Activated CD8-positive, alpha-beta T cell treated with anti-CD3 and anti-CD28 coated beads, Interleukin-2, amount 10 ng/mL, durations not matched to agents 7 days and 5 days (primary cell): ENCODE data around the gene SERHL2. TPM values are rescaled to one million over a fixed set of nuclear protein-coding genes. Genes with fewer than 3 reads are reported as not detected.
"Not testable (repeated sequence)": the region's sequence is repeated elsewhere in the genome, so short reads cannot be mapped to it uniquely, and the experiment has no call there.

Experiments used
- ATAC-seq: fragments of 150-1000 bp; cut with Tn5 transposase; one replicate; pipeline ENCODE4 v1.10.0; 2021; ENCODE audit warnings: moderate library complexity
- CTCF ChIA-PET: fragments of 350-600 bp; sonication (Branson Sonifier 250); formaldehyde crosslinking; loops from one replicate; lab custom pipeline; 2021; ENCODE audit warnings: antibody characterized with exemption; lab: Charles Lee
- POLR2A ChIA-PET: fragments of 350-600 bp; sonication (Branson Sonifier 250); formaldehyde crosslinking; loops from one replicate; lab custom pipeline; 2021; ENCODE audit warnings: antibody characterized with exemption; lab: Charles Lee
- DNase-seq: peaks from one replicate; pipeline ENCODE4 v3.0.0-alpha.2; 2020
- H3K27ac Mint-ChIP-seq: one replicate; pipeline ENCODE4 v1.8.0; 2021; ENCODE audit warnings: mild to moderate bottlenecking, mixed read lengths
- H3K27me3 Mint-ChIP-seq: one replicate; pipeline ENCODE4 v1.8.0; 2021; ENCODE audit warnings: low read depth, mixed read lengths
- H3K36me3 Mint-ChIP-seq: one replicate; pipeline ENCODE4 v1.8.0; 2021; ENCODE audit warnings: low read depth, mixed read lengths
- H3K4me1 Mint-ChIP-seq: one replicate; pipeline ENCODE4 v1.8.0; 2021; ENCODE audit warnings: low read depth, mixed read lengths
- H3K4me3 Mint-ChIP-seq: one replicate; pipeline ENCODE4 v1.8.0; 2021; ENCODE audit warnings: mild to moderate bottlenecking, mixed read lengths
- H3K9me3 Mint-ChIP-seq: one replicate; pipeline ENCODE4 v1.8.0; 2022; ENCODE audit warnings: mixed read lengths; ENCODE audit not compliant: insufficient read depth
- total RNA-seq, 2 experiments: library from RNA; stranded (reverse); gene quantifications; one replicate each; pipeline ENCODE4 v1.2.3, GENCODE V29; 2021

The SERHL2 gene
- total RNA-seq, 2 experiments from 2014 or later = 2.3 to 2.4 TPM

DNA sequence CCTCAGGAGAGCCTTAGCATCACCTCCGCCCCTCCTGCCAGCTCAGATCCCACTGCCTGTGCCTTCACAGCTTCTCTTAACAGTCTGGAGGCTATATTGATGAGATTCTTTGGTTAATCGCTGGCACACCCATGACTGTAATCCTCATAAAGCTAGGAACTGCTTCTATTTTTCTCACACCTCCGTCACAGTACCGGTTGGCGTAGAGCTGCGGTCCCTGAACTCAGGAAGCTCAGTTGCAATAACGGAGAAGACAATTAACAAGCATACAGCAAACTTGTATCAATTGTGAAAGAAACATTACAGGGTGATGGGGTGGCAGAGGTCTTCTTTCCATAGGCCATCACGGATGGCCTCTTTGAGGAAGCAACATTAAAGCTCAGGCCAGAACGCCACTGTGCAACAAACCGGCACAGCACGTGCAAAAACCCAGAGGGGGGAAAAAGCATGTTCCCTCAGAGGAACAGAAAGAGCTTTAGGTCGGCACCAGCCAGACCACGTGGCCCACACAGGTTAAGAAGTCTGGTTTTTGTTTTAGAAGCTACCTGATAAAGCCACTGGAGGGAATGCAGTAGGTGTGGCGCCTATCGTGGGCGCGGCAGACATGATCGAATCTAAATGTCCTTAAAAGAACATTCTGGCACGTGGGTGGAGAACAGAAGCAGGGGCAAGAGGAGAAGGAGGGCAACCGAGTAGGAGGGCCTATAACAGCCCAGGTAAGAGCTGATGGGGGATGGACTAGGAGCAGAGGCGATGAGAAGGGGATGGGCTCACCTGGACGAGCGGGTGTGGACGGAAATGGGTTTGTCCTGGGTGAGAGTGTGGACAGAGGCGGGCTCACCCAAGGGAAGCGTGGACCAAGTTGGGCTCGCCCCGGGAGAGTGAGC, 34.9 kb upstream of the SERHL2 start:
- H3K27me3 Mint-ChIP-seq, H3K9me3 Mint-ChIP-seq, DNase-seq, POLR2A ChIA-PET: not testable (repeated sequence)
- Mint-ChIP-seq H3K4me1 (peaks cover 19% of the 10 kb centered on the region), H3K27ac (peak overlapping the region; percentile 95), H3K4me3 (peak overlapping the region; percentile 95), H3K36me3 (peaks cover 16% of the 10 kb centered on the region)
- ATAC-seq = peak; percentile 54
- CTCF ChIA-PET = interaction anchor here (1.1 kb wide), 2 partner anchors 15 to 42 kb away, joined by 3 to 4 read pairs; no protein-coding TSS in a partner anchor

DNA sequence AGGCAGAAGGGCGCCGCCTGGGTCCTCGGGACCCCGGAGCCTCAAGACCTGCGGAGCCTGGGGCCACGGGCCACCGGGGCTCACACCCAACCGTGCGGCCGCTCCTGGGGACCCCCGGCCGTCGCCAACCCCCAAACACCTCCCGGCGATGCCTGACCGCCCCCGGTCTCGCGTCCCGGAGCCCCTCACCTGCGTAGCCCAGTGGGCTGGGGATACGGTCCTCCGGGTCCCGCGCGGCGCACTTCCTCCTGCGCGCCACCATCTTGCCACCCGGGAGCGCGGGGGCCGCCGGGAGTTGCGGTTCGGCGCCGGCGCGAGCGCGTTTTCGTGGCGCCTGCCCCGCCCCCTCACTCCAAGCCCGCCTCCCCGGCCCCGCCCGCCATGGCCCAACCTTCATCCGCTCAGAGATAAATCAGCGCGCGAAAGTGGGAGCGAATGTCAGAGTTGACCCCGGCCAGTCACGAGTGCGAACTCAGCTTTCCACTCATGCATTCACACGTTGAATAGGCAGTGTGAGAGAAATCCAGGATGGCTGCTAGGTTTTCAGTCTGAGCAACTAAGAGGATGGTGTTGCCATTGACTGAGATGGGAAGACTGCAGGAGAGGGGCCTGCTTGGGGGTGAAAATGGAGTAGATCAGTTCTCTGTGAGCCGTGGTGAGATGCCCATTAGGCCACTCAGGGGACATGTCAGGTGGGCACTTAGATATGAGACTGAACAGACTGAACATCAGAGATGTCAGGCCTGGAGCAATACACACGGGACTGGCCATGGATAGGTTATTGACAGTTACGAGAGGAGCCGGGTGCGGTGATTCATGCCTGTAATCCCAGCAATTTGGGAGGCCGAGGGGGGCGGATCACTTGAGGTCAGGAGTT, 34.0 kb upstream of the SERHL2 start, which contains the start of gene RRP7A:
Gene RRP7A, minus strand, starts transcription at position 272 of the 877 bp plus-strand sequence. Its CDS starts 10 bp downstream, at position 262.
- Mint-ChIP-seq H3K27me3 (no peaks in the 10 kb centered on the region), H3K9me3 (no peaks in the 10 kb centered on the region), H3K4me3 (peak within 1 kb of the TSS; percentile 95), H3K36me3 (peaks cover 16% of the 10 kb centered on the region), H3K4me1 (peaks cover 19% of the 10 kb centered on the region), H3K27ac (peak within 1 kb of the TSS; percentile 96)
- ChIA-PET POLR2A (no interaction called here), CTCF (no interaction called here)
- ATAC-seq = peak; percentile 90
- DNase-seq = peak; percentile 89

DNA sequence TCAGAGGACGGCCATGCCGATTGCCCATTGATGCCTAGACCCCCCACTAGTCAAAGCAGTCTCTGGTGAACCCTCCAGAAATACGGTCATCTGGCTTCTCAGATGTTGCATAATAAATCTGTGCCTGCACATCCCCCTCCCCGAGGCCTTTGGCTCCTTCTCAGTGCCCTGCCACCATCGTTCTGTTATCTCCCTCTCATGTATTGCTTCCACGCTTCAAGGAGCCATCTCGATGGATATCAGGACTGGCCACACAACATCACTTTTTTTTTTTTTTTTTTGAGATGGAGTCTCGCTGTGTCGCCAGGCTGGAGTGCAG, 32.6 kb upstream of the SERHL2 start:
- CTCF ChIA-PET = no interaction called here
- no peak for ATAC-seq
- Mint-ChIP-seq H3K36me3 (peaks cover 10% of the 10 kb centered on the region), H3K4me1 (peaks cover 17% of the 10 kb centered on the region), H3K9me3 (no peaks in the 10 kb centered on the region), H3K4me3 (no peak overlapping the region), H3K27me3 (peaks cover 3% of the 10 kb centered on the region), H3K27ac (peak overlapping the region; percentile 10)
- POLR2A ChIA-PET = no interaction called here
- DNase-seq = no peak

DNA sequence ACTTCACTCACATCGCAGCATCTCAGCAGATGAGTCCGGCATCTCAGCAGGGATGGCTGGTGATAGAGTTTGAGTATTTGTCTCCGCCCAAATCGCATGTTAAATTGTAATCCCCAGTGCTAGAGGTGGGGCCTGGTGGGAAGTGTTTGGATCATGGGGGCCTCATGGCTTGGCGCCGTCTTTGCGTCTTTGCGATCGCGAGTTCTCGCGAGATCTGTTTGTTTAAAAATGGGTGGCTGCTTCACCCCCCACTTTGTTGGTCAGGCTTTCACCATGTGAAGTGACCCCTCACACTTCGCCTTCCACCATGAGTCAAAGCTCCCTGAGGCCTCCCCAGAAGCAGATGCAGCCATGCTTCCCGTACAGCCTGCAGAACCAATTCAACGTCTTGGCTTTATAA, 31.2 kb upstream of the SERHL2 start:
- Mint-ChIP-seq H3K4me3 (no peak overlapping the region), H3K27ac (no peak overlapping the region), H3K4me1 (peaks cover 17% of the 10 kb centered on the region), H3K9me3 (no peaks in the 10 kb centered on the region), H3K27me3 (peaks cover 4% of the 10 kb centered on the region), H3K36me3 (peaks cover 8% of the 10 kb centered on the region)
- DNase-seq (no peak), ATAC-seq (no peak)
- ChIA-PET CTCF (no interaction called here), POLR2A (no interaction called here)

DNA sequence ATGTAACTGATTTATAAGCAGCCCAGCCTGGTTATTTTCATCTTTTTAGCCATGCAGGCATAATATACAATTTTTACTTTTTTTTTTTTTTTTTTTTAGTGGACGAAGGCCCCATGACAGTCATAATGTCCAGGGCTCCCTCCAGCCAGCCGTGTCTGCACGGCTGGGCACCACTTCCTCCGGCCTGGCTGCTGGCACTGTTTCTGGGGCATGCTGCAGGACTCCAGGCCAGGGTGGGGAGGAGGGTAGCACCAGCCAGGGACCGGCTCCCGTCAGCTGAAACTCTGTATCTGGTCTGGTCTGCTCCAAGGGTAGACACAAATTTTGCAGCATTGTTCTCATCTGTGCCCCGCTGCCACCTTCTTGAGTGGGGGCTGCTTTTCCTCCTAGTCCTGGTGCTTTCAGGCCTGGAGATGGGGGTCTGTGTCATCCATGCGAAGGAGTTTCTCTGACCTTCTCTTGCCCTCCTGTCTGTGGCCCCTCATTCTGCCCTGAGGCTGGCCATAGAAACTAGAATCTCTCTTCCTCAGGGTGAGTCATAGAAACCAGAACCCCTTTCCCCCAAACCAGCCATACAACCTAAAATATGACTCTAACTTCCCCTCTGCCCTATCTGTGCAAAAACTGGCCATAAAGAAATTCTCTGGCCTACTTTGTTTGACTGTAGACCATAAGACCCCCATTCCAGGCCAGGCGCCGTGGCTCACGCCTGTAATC, 25.0 kb upstream of the SERHL2 start:
- no peak for DNase-seq
- Mint-ChIP-seq H3K4me1 (peaks cover 40% of the 10 kb centered on the region), H3K27me3 (peaks cover 4% of the 10 kb centered on the region), H3K36me3 (no peaks in the 10 kb centered on the region), H3K4me3 (no peak overlapping the region), H3K27ac (peak overlapping the region; percentile 72), H3K9me3 (no peaks in the 10 kb centered on the region)
- ATAC-seq = no peak
- POLR2A ChIA-PET = no interaction called here
- CTCF ChIA-PET = no interaction called here

DNA sequence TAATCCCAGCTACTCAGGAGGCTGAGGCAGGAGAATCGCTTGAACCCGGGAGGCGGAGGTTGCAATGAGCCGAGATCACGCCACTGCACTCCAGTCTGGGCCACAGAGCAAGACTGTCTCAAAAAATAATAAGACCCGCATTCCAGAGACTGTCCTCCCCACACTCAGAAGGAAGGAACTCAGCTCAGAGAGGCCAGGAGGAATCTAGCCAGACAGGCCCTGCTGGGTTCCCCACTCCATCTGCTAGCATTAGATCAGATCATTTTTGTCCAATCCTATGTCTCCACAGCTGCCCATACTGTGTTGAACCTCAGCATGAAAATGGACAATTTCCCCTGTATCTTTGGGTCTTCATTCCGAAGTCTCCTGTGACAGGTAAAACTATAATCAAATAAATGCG, 24.3 kb upstream of the SERHL2 start:
- DNase-seq, H3K36me3 Mint-ChIP-seq, H3K9me3 Mint-ChIP-seq, ATAC-seq, H3K27me3 Mint-ChIP-seq, H3K4me3 Mint-ChIP-seq, POLR2A ChIA-PET, CTCF ChIA-PET: not testable (repeated sequence)
- Mint-ChIP-seq H3K4me1 (peaks cover 44% of the 10 kb centered on the region), H3K27ac (peak overlapping the region; percentile 72)

DNA sequence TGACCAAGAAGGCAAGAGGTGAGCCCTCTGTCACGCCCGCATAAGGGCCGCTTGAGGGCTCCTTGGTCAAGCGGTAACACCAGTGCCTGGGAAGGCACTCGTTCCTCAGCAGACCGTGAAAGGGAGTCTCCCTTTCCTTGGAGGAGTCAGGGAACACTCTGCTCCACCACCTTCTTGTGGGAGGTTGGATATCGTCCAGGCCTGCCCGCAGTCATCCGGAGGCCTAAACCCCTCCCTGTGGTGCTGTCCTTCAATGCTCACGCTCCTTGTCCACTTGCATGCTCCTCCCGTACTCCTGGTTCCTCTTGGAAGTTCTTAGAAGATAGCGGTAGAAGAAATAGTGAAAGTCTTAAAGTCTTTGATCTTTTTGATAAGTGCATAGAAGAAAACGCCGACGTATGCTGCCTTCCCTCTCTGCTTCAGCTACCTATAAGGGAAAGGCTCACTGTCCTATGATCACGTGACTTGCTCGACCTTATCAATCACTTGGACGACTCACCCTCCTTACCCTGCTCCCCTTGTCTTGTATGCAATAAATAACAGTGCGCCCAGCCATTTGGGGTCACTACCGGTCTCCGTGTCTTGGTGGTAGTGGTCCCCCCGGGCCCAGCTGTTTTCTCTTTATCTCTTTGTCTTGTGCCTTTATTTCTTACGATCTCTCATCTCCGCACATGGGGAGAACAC, 22.2 kb upstream of the SERHL2 start:
- CTCF ChIA-PET, H3K9me3 Mint-ChIP-seq, POLR2A ChIA-PET, ATAC-seq, H3K4me3 Mint-ChIP-seq, H3K36me3 Mint-ChIP-seq, DNase-seq, H3K27me3 Mint-ChIP-seq: not testable (repeated sequence)
- Mint-ChIP-seq H3K4me1 (peaks cover 44% of the 10 kb centered on the region), H3K27ac (peak overlapping the region; percentile 68)

DNA sequence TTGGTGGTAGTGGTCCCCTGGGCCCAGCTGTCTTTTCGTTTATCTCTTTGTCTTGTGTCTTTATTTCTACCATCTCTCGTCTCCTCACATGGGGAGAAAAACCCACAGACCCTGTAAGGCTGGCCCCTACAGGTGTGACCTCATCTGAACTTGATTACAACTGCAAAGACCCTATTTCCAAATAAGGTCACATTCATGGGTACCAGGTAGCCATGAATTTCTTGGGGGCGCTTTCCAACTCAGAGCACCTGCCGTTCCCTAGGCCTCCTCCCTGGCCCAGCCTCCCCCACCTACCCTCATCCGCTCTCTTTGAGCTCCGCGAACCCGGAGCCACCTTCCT, 20.1 kb upstream of the SERHL2 start:
- peak overlapping the region; percentile 95 for H3K27ac Mint-ChIP-seq
- ChIA-PET POLR2A (interaction anchor here (0.6 to 1.5 kb wide), 3 partner anchors 17 to 81 kb away, joined by 3 to 8 read pairs (median 4); partner anchors contain the start of gene POLDIP3), CTCF (interaction anchor here (0.6 to 1.6 kb wide), 3 partner anchors 15 to 27 kb away, joined by 3 to 5 read pairs (median 4); no protein-coding TSS in a partner anchor)
- peak overlapping the region; percentile 72 for H3K4me3 Mint-ChIP-seq
- no peaks in the 10 kb centered on the region for H3K36me3 Mint-ChIP-seq
- ATAC-seq = peak; percentile 14
- H3K27me3 Mint-ChIP-seq = no peaks in the 10 kb centered on the region
- no peak for DNase-seq
- H3K9me3 Mint-ChIP-seq = no peaks in the 10 kb centered on the region
- H3K4me1 Mint-ChIP-seq = peaks cover 50% of the 10 kb centered on the region

DNA sequence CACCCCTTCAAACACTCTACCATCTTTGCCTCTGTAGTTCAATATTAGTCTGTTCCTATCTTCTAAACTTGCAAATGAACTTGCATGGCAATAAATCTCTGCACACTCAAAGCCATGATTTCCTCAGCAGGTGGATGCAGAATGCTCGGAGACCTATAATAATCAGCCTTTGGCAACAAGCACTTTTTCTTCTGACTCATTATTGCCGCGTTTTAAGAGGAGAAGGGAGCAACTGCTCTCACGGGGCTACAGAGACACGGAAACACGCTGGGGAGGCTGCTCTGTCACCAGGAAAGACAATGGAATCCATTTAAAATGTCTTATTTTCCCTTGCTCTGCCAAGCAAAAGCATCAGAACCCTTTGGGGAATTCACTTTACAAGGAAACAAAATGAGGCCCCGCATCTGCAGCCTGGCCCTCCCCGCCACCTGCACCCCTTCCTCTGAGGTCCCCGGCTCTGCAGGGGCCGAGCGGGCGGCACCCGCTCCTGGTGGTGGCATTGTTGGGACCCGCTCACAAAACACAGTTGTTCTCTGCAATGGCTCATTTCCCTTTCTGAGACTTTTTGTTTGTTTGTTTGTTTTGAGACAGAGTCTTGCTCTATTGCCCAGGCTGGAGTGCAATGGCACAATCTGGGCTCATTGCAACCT, 18.5 kb upstream of the SERHL2 start:
- ATAC-seq, H3K4me3 Mint-ChIP-seq, H3K9me3 Mint-ChIP-seq, H3K36me3 Mint-ChIP-seq, H3K27me3 Mint-ChIP-seq, POLR2A ChIA-PET, H3K27ac Mint-ChIP-seq, CTCF ChIA-PET, DNase-seq: not testable (repeated sequence)
- peaks cover 40% of the 10 kb centered on the region for H3K4me1 Mint-ChIP-seq

DNA sequence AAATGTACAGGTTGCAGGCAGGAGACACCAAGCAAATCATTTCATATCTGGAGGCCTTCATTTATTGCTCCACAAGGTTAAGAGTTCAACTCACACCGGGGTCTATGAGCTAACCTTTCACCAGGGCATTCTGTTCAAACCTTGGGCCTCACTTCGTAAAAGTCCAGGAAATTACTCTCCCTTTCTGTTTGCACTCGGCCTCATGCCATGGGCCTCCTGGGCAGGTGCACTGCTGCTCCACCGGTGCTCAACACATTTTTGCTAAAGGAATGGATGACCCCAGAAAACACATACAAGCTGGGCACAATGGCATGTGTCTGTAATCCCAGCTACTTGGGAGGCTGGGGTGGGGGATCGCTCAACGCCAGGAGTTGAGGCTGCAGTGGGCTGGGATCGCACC, 17.6 kb upstream of the SERHL2 start:
- Mint-ChIP-seq H3K4me1 (peaks cover 40% of the 10 kb centered on the region), H3K27ac (no peak overlapping the region), H3K36me3 (no peaks in the 10 kb centered on the region), H3K4me3 (no peak overlapping the region), H3K27me3 (no peaks in the 10 kb centered on the region), H3K9me3 (no peaks in the 10 kb centered on the region)
- POLR2A ChIA-PET = no interaction called here
- CTCF ChIA-PET = no interaction called here
- DNase-seq (no peak), ATAC-seq (no peak)

DNA sequence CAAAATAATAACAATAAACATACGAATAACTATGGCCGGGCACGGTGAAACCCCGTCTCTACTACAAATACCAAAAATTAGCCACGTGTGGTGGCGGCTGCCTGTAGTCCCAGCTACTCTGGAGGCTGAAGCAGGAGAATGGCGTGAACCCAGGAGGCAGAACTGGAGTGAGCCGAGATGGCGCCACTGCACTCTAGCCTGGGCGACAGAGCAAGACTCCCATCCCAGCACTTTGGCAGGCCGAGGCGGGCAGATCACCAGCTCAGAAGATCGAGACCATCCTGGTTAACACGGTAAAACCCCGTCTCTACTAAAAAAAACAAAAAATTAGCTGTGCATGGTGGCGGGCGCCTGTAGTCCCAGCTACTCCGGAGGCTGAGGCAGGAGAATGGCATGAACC, 17.1 kb upstream of the SERHL2 start:
- POLR2A ChIA-PET, H3K4me3 Mint-ChIP-seq, H3K9me3 Mint-ChIP-seq, DNase-seq, ATAC-seq, H3K36me3 Mint-ChIP-seq, H3K27me3 Mint-ChIP-seq, CTCF ChIA-PET: not testable (repeated sequence)
- Mint-ChIP-seq H3K27ac (peak overlapping the region; percentile 68), H3K4me1 (peaks cover 38% of the 10 kb centered on the region)
